ENCODE results near the gene MGRN1.

The MGRN1 gene

DNA sequence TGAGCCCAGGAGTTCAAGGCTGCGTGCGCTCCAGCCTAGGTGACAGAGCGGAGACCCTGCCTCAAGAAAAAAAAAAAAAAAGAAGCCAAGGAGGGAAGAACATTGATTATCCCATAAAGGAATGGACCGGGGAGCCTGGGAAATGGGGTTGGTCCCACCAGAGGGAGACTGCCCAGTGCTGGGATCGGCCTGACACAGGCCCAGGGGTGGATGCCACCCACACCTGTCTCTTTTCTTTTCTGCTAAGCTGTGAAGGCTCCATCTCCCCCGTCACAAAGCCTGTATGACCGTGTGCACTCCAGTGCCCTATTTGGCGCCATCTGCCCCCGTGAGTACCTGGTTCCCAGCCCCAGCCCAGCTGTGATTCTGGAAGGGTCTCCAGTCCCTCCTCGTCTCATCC, 25.6 kb upstream of the MGRN1 start (continued):
- TF ChIP-seq, protein P1, sequence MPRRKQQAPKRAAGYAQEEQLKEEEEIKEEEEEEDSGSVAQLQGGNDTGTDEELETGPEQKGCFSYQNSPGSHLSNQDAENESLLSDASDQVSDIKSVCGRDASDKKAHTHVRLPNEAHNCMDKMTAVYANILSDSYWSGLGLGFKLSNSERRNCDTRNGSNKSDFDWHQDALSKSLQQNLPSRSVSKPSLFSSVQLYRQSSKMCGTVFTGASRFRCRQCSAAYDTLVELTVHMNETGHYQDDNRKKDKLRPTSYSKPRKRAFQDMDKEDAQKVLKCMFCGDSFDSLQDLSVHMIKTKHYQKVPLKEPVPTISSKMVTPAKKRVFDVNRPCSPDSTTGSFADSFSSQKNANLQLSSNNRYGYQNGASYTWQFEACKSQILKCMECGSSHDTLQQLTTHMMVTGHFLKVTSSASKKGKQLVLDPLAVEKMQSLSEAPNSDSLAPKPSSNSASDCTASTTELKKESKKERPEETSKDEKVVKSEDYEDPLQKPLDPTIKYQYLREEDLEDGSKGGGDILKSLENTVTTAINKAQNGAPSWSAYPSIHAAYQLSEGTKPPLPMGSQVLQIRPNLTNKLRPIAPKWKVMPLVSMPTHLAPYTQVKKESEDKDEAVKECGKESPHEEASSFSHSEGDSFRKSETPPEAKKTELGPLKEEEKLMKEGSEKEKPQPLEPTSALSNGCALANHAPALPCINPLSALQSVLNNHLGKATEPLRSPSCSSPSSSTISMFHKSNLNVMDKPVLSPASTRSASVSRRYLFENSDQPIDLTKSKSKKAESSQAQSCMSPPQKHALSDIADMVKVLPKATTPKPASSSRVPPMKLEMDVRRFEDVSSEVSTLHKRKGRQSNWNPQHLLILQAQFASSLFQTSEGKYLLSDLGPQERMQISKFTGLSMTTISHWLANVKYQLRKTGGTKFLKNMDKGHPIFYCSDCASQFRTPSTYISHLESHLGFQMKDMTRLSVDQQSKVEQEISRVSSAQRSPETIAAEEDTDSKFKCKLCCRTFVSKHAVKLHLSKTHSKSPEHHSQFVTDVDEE (CRISPR knock-in tag; IDR thresholded peaks at IDR 0.05): no peak
- TF ChIP-seq ZNF565 (CRISPR knock-in tag; conservative IDR thresholded peaks at IDR 0.05; ENCODE audit: low read depth) (no peak), TOX (CRISPR knock-in tag; IDR thresholded peaks at IDR 0.05; ENCODE audit: borderline replicate concordance) (no peak), ARNTL (CRISPR knock-in tag; IDR thresholded peaks at IDR 0.05; ENCODE audit: borderline replicate concordance, low read depth) (no peak), ISL1 (CRISPR knock-in tag; IDR thresholded peaks at IDR 0.05) (no peak), PPARA (CRISPR knock-in tag; IDR thresholded peaks at IDR 0.05; ENCODE audit: borderline replicate concordance) (no peak), OSR1 (CRISPR knock-in tag; IDR thresholded peaks at IDR 0.05) (no peak)

DNA sequence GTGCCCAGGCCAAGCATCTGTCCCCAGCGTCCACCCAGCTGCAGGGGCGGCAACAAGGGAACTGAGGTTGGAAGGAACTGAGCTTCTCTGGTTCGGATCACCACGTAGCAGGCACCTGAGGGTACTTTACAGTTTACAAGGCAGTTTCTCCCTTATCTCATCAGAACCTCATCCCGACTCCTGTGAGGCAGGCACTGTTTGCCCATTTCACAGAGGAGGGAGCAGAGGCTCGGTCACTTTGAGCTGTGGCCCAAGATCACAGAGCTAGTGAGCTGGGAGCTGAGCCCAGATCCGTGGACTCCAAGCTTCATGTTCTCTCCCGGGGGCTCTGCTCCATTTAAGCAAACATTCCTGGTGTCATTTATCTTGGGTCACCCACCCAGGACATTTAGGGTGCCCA, 25.1 kb upstream of the MGRN1 start:
- ATAC-seq: no peak
- TF ChIP-seq SNAI2 (CRISPR knock-in tag; IDR thresholded peaks at IDR 0.05) (no peak), TCF4 (CRISPR knock-in tag; IDR thresholded peaks at IDR 0.05; ENCODE audit: borderline replicate concordance) (no peak), ZFP3 (CRISPR knock-in tag; IDR thresholded peaks at IDR 0.05) (no peak), OSR1 (CRISPR knock-in tag; IDR thresholded peaks at IDR 0.05) (no peak), TOX (CRISPR knock-in tag; IDR thresholded peaks at IDR 0.05; ENCODE audit: borderline replicate concordance) (no peak), ZFP30 (CRISPR knock-in tag; IDR thresholded peaks at IDR 0.05) (no peak), ESRRG (CRISPR knock-in tag; IDR thresholded peaks at IDR 0.05) (no peak), ZNF565 (CRISPR knock-in tag; conservative IDR thresholded peaks at IDR 0.05; ENCODE audit: low read depth) (no peak), RARB (CRISPR knock-in tag; IDR thresholded peaks at IDR 0.05) (no peak), CSDC2 (CRISPR knock-in tag; IDR thresholded peaks at IDR 0.05) (no peak)
- TF ChIP-seq, protein P1 (CRISPR knock-in tag; IDR thresholded peaks at IDR 0.05): no peak
- TF ChIP-seq, protein P2, sequence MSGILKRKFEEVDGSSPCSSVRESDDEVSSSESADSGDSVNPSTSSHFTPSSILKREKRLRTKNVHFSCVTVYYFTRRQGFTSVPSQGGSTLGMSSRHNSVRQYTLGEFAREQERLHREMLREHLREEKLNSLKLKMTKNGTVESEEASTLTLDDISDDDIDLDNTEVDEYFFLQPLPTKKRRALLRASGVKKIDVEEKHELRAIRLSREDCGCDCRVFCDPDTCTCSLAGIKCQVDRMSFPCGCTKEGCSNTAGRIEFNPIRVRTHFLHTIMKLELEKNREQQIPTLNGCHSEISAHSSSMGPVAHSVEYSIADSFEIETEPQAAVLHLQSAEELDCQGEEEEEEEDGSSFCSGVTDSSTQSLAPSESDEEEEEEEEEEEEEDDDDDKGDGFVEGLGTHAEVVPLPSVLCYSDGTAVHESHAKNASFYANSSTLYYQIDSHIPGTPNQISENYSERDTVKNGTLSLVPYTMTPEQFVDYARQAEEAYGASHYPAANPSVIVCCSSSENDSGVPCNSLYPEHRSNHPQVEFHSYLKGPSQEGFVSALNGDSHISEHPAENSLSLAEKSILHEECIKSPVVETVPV (CRISPR knock-in tag; IDR thresholded peaks at IDR 0.05): no peak

DNA sequence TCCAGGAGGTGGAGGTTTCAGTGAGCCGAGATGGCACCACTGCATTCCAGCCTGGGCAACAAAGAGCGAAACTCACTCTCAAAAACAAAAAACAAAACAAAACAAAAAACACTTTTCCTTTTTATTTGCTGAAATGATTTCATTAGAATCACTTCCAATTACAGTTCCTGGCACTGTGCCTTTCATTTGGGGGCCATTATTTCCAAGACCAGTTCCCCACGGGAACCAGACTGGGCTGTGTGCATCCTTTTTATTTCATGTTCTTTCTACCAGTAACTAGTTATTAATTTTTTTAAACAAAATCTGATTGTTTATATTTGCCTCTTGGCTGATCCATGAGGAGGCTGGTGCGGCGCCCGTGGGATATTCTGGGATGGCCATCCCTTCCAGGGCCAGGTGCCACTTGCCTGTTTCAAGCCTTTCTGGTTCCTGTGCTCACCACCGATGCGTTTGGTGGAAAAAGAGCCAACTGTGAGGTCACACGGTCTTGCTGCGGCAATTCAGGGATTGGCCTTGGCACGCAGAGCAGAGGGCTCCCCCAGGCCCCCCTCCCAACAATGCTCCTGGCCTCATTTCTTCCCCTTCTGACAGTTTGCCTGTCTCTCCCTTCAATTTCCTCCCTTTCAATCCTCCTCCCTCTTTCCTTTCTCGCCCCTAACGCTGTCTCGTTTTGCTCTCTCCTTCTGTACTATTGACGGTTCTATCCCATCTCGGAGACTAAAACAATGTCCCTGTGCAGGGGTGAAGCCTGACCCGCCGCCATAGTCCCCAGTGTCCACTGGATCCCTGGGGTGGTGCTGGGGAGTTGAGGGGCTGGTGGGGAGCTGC, 23.4 kb upstream of the MGRN1 start:
- ATAC-seq: no peak
- no peak for TF ChIP-seq BACH2 (CRISPR knock-in tag; IDR thresholded peaks at IDR 0.05; ENCODE audit: borderline replicate concordance)
- no peak for TF ChIP-seq ZFP30 (CRISPR knock-in tag; IDR thresholded peaks at IDR 0.05)
- TF ChIP-seq, protein P2 (CRISPR knock-in tag; IDR thresholded peaks at IDR 0.05): no peak
- no peak for TF ChIP-seq ZFP3 (CRISPR knock-in tag; IDR thresholded peaks at IDR 0.05)
- TF ChIP-seq TCF4 (CRISPR knock-in tag; IDR thresholded peaks at IDR 0.05; ENCODE audit: borderline replicate concordance): no peak
- no peak for TF ChIP-seq ISL1 (CRISPR knock-in tag; IDR thresholded peaks at IDR 0.05)
- TF ChIP-seq, protein P3, sequence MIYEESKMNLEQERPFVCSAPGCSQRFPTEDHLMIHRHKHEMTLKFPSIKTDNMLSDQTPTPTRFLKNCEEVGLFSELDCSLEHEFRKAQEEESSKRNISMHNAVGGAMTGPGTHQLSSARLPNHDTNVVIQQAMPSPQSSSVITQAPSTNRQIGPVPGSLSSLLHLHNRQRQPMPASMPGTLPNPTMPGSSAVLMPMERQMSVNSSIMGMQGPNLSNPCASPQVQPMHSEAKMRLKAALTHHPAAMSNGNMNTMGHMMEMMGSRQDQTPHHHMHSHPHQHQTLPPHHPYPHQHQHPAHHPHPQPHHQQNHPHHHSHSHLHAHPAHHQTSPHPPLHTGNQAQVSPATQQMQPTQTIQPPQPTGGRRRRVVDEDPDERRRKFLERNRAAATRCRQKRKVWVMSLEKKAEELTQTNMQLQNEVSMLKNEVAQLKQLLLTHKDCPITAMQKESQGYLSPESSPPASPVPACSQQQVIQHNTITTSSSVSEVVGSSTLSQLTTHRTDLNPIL (CRISPR knock-in tag; IDR thresholded peaks at IDR 0.05; ENCODE audit: low read depth): no peak
- no peak for TF ChIP-seq ZNF70 (CRISPR knock-in tag; IDR thresholded peaks at IDR 0.05)
- no peak for TF ChIP-seq ARNTL (CRISPR knock-in tag; IDR thresholded peaks at IDR 0.05; ENCODE audit: borderline replicate concordance, low read depth)
- TF ChIP-seq, protein P4, sequence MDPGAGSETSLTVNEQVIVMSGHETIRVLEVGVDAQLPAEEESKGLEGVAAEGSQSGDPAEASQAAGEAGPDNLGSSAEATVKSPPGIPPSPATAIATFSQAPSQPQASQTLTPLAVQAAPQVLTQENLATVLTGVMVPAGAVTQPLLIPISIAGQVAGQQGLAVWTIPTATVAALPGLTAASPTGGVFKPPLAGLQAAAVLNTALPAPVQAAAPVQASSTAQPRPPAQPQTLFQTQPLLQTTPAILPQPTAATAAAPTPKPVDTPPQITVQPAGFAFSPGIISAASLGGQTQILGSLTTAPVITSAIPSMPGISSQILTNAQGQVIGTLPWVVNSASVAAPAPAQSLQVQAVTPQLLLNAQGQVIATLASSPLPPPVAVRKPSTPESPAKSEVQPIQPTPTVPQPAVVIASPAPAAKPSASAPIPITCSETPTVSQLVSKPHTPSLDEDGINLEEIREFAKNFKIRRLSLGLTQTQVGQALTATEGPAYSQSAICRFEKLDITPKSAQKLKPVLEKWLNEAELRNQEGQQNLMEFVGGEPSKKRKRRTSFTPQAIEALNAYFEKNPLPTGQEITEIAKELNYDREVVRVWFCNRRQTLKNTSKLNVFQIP (CRISPR knock-in tag; IDR thresholded peaks at IDR 0.05; ENCODE audit: borderline replicate concordance, low read depth): no peak
- no peak for TF ChIP-seq GLIS3 (CRISPR knock-in tag; IDR thresholded peaks at IDR 0.05)

Data from SK-N-SH treated with all-trans-retinoic acid at 6 μM for 48 hours (cell line).